ENCODE measurements around the gene THAP9. TPM values are rescaled to one million over a fixed set of nuclear protein-coding genes. Genes with fewer than 3 reads are reported as not detected.

THAP9 gene, protein sequence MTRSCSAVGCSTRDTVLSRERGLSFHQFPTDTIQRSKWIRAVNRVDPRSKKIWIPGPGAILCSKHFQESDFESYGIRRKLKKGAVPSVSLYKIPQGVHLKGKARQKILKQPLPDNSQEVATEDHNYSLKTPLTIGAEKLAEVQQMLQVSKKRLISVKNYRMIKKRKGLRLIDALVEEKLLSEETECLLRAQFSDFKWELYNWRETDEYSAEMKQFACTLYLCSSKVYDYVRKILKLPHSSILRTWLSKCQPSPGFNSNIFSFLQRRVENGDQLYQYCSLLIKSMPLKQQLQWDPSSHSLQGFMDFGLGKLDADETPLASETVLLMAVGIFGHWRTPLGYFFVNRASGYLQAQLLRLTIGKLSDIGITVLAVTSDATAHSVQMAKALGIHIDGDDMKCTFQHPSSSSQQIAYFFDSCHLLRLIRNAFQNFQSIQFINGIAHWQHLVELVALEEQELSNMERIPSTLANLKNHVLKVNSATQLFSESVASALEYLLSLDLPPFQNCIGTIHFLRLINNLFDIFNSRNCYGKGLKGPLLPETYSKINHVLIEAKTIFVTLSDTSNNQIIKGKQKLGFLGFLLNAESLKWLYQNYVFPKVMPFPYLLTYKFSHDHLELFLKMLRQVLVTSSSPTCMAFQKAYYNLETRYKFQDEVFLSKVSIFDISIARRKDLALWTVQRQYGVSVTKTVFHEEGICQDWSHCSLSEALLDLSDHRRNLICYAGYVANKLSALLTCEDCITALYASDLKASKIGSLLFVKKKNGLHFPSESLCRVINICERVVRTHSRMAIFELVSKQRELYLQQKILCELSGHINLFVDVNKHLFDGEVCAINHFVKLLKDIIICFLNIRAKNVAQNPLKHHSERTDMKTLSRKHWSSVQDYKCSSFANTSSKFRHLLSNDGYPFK
- polyA plus RNA-seq (2011; rRNA removed) (4.4 and 5.3 TPM in 2 replicates), polyA plus RNA-seq (2017; fragmentation: RNase III; extraction: RNeasy Plus Mini Kit Qiagen cat#74134 plus additional on column Dnase treatment) (1.7 to 2.3 TPM (median 2.3 TPM) in 3 replicates), polyA minus RNA-seq (2011; rRNA and poly(A)+ RNA removed) (2.0 and 3.1 TPM in 2 replicates)
- polyA plus RNA-seq (2012; cell fraction: cytosol; rRNA removed): 1.0 and 1.1 TPM in 2 replicates
- polyA plus RNA-seq (2012; cell fraction: nucleus; rRNA removed): 0.47 and 0.92 TPM in 2 replicates

- Histone ChIP-seq H3K4me1 (peaks cover 28% of the 10 kb centered on the region; the same call in 2 of the 3 replicates), H3K4me2 (peak within 1 kb of the TSS; percentile 91), H3K27ac (peak within 1 kb of the TSS; percentile 94 to 97), H3K9me3 (no peaks in the 10 kb centered on the region), H3K4me3 (peak within 1 kb of the TSS; percentile 75)
- POLR2A ChIA-PET: interaction anchor here (0.6 to 2.1 kb wide), 7 partner anchors 9 to 490 kb away, joined by 3 to 20 read pairs (median 5); partner anchors contain the start of genes COPS4, LIN54 and SEC31A
- no peak for FAIRE-seq
- 0% methylated on average over 19 of the region's 67 CpGs for WGBS (ENCODE audit: missing lambda C conversion rate)
- no peak for TF ChIP-seq ZSCAN20 (CRISPR knock-in tag; IDR thresholded peaks at IDR 0.05)
- TF ChIP-seq RNF2 (IDR thresholded peaks at IDR 0.05; ENCODE audit: borderline replicate concordance, low read depth): no peak
- TF ChIP-seq FOXS1 (CRISPR knock-in tag; IDR thresholded peaks at IDR 0.05): no peak
- TF ChIP-seq MYC (IDR thresholded peaks at IDR 0.05; ENCODE audit: borderline replicate concordance, low read length): peak; percentile 49; the same call in 1 of the 2 replicates
- no peak for TF ChIP-seq CEBPB (IDR thresholded peaks at IDR 0.05)
- TF ChIP-seq TFCP2L1 (CRISPR knock-in tag; IDR thresholded peaks at IDR 0.05): no peak
- TF ChIP-seq CHD2 (IDR thresholded peaks at IDR 0.05; ENCODE audit: low read length, partially characterized antibody): peak; percentile 73
- TF ChIP-seq GATA3 (IDR thresholded peaks at IDR 0.05; ENCODE audit: borderline replicate concordance): peak; percentile 33; the same call in 1 of the 2 replicates
- peak; percentile 65 for TF ChIP-seq E2F6 (IDR thresholded peaks at IDR 0.05; ENCODE audit: borderline replicate concordance, low read depth)
- TF ChIP-seq SREBF2 (IDR thresholded peaks at IDR 0.05): no peak
- TF ChIP-seq REST (IDR thresholded peaks at IDR 0.05): peak; percentile 51
- TF ChIP-seq, protein P1, sequence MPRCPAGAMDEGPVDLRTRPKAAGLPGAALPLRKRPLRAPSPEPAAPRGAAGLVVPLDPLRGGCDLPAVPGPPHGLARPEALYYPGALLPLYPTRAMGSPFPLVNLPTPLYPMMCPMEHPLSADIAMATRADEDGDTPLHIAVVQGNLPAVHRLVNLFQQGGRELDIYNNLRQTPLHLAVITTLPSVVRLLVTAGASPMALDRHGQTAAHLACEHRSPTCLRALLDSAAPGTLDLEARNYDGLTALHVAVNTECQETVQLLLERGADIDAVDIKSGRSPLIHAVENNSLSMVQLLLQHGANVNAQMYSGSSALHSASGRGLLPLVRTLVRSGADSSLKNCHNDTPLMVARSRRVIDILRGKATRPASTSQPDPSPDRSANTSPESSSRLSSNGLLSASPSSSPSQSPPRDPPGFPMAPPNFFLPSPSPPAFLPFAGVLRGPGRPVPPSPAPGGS (IDR thresholded peaks at IDR 0.05): peak; percentile 14; the same call in 1 of the 3 replicates
- TF ChIP-seq JUN (IDR thresholded peaks at IDR 0.05): peak in 1 of 2 experiments; percentile 70; a peak in 3 of 5 replicates
- TF ChIP-seq, protein P2, sequence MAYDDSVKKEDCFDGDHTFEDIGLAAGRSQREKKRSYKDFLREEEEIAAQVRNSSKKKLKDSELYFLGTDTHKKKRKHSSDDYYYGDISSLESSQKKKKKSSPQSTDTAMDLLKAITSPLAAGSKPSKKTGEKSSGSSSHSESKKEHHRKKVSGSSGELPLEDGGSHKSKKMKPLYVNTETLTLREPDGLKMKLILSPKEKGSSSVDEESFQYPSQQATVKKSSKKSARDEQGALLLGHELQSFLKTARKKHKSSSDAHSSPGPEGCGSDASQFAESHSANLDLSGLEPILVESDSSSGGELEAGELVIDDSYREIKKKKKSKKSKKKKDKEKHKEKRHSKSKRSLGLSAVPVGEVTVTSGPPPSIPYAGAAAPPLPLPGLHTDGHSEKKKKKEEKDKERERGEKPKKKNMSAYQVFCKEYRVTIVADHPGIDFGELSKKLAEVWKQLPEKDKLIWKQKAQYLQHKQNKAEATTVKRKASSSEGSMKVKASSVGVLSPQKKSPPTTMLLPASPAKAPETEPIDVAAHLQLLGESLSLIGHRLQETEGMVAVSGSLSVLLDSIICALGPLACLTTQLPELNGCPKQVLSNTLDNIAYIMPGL (CRISPR knock-in tag; IDR thresholded peaks at IDR 0.05; ENCODE audit: borderline replicate concordance): no peak
- peak; percentile 82 for TF ChIP-seq PHF8 (IDR thresholded peaks at IDR 0.05; ENCODE audit: borderline replicate concordance, low read depth)
- TF ChIP-seq CBX8 (IDR thresholded peaks at IDR 0.05): no peak
- TF ChIP-seq MAX (IDR thresholded peaks at IDR 0.05): peak; percentile 75
- TF ChIP-seq, protein P3, sequence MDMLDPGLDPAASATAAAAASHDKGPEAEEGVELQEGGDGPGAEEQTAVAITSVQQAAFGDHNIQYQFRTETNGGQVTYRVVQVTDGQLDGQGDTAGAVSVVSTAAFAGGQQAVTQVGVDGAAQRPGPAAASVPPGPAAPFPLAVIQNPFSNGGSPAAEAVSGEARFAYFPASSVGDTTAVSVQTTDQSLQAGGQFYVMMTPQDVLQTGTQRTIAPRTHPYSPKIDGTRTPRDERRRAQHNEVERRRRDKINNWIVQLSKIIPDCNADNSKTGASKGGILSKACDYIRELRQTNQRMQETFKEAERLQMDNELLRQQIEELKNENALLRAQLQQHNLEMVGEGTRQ (IDR thresholded peaks at IDR 0.05): peak; percentile 37; the same call in 1 of the 2 replicates
- TF ChIP-seq BHLHE40 (IDR thresholded peaks at IDR 0.05; ENCODE audit: low read depth, low read length): no peak
- peak; percentile 57 for TF ChIP-seq POLR2A (IDR thresholded peaks at IDR 0.05; ENCODE audit: low read length)
- TF ChIP-seq FOSL2 (IDR thresholded peaks at IDR 0.05): no peak
- peak; percentile 79 for TF ChIP-seq FOSL2 (CRISPR knock-in tag; IDR thresholded peaks at IDR 0.05)
- TF ChIP-seq RFX5 (IDR thresholded peaks at IDR 0.05): 0 out of 2 replicates have a peak, but pooled peaks have one; percentile 51
- peak; percentile 95 to 98 for ATAC-seq
- DNase-seq (ENCODE audit: low read depth in 1 of 2, low spot score in 1 of 2): peak; percentile 88 to 99
- CTCF ChIA-PET: interaction anchor here (1.7 kb wide), 1 partner anchor 112 kb away, joined by 3 read pairs; no protein-coding TSS in a partner anchor
Observed at GRCh38 chr4:82900411-82901182, at the start of gene THAP9. Gene THAP9 (plus strand): TSS chr4:82900735. CDS start chr4:82900803, 68 bp downstream.
